Measurements from ENCODE around the gene FBXW10B. TPM values are rescaled to one million over a fixed set of nuclear protein-coding genes. Genes with fewer than 3 reads are reported as not detected.
"Not testable (repeated sequence)": the region's sequence is repeated elsewhere in the genome, so short reads cannot be mapped to it uniquely, and the experiment has no call there.

FBXW10B gene
- polyA plus RNA-seq, 1 experiment, result 1.3 TPM

- H3K36me3 ChIP-seq (ENCODE audit: control insufficient read depth, insufficient read depth, low read length); H3K4me3 ChIP-seq (ENCODE audit: low read depth, low read length); CTCF ChIA-PET; H3K27me3 ChIP-seq (ENCODE audit: control insufficient read depth, insufficient read depth, low read length); DNase-seq (ENCODE audit: low read depth); POLR2A ChIA-PET: not testable (repeated sequence)
Observed at GRCh38 chr17:15583313-15583712, 36.2 kb downstream of the FBXW10B start.

DNA sequence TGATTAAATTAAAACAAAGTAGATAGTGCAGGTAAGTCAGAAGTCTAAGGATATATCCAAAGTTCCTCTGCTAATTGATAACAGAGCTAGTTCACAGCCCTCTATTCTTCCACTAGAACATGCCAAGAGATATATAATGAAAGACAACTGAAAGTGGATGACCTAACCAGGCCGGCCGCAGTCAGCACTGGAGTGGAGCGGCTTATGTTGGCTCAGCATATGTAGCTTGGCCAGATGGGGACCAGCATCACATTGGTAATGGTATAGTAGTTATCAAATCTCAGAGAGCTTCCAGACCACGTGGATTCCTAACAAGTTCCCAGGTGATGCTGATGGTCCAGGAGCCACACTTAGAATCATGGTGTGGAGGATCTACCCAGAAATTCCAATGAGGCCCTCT lies 38.0 kb downstream of the FBXW10B start:
- CTCF ChIA-PET; DNase-seq (ENCODE audit: low read depth); POLR2A ChIA-PET; H3K4me3 ChIP-seq (ENCODE audit: low read depth, low read length); H3K27me3 ChIP-seq (ENCODE audit: control insufficient read depth, insufficient read depth, low read length); H3K36me3 ChIP-seq (ENCODE audit: control insufficient read depth, insufficient read depth, low read length): not testable (repeated sequence)

DNA sequence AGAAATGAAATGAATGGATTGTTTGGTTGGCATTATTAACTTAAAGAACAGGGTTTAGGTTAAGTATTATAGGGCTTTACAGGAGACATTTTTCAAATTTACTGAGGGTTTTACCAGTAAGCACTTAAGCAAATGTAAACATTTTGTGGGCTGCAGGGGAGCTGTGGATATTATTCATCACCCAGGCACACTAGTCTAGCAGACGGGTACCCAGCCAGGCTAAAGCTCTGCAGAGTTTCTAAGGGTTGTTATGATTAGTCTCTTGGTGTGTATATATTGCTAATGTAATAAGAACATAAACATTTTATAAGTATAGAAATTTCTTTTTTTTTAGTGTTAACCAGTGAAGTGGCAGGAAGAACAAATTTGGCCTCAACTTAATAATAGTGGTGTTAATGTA lies 42.7 kb downstream of the FBXW10B start:
- DNase-seq (ENCODE audit: low read depth); CTCF ChIA-PET; POLR2A ChIA-PET; H3K36me3 ChIP-seq (ENCODE audit: control insufficient read depth, insufficient read depth, low read length); H3K27me3 ChIP-seq (ENCODE audit: control insufficient read depth, insufficient read depth, low read length); H3K4me3 ChIP-seq (ENCODE audit: low read depth, low read length): not testable (repeated sequence)

- POLR2A ChIA-PET; H3K4me3 ChIP-seq (ENCODE audit: low read depth, low read length); CTCF ChIA-PET: not testable (repeated sequence)
Observed at GRCh38 chr17:15574660-15575059, 44.8 kb downstream of the FBXW10B start.

GRCh38 chr17:15573870-15574269 lies 45.6 kb downstream of the FBXW10B start:
- H3K27me3 ChIP-seq (ENCODE audit: control insufficient read depth, insufficient read depth, low read length); H3K36me3 ChIP-seq (ENCODE audit: control insufficient read depth, insufficient read depth, low read length); DNase-seq (ENCODE audit: low read depth); POLR2A ChIA-PET; H3K4me3 ChIP-seq (ENCODE audit: low read depth, low read length); CTCF ChIA-PET: not testable (repeated sequence)

More at GRCh38 chr17:15574660-15575059, 44.8 kb downstream of the FBXW10B start:
- DNase-seq (ENCODE audit: low read depth); H3K27me3 ChIP-seq (ENCODE audit: control insufficient read depth, insufficient read depth, low read length); H3K36me3 ChIP-seq (ENCODE audit: control insufficient read depth, insufficient read depth, low read length): not testable (repeated sequence)

Small RNAs within 50 kb of the gene (small RNA-seq; reads per million reads assigned to genes)
- gene AC005838.1 (ENCODE audit: insufficient read length, low read depth, low replicate concordance) (not detected), gene RF00090 (ENCODE audit: insufficient read length, low read depth, low replicate concordance) (not detected)

Other genes starting within 250 kb of the FBXW10B start
- 1.6 and 5.9 TPM in 2 replicates for gene CDRT4, start 152.1 kb downstream of the FBXW10B start, polyA plus RNA-seq (2011; rRNA removed)
- gene TVP23C, start 56.2 kb downstream of the FBXW10B start, polyA plus RNA-seq (2011; rRNA removed), result 5.8 and 10.0 TPM in 2 replicates
- gene TRIM16, start 64.6 kb upstream of the FBXW10B start, polyA plus RNA-seq (2011; rRNA removed), result 35.9 and 36.5 TPM in 2 replicates
- 10.4 and 13.6 TPM in 2 replicates for gene ZNF286A, start 80.0 kb upstream of the FBXW10B start, polyA plus RNA-seq (2011; rRNA removed)
- 0.06 TPM in 1 of 2 replicates, not detected in the other for gene TBC1D26, start 112.6 kb upstream of the FBXW10B start, polyA plus RNA-seq (2011; rRNA removed)